ENCODE data around the gene HCRTR1. TPM values are rescaled to one million over a fixed set of nuclear protein-coding genes. Genes with fewer than 3 reads are reported as not detected.

Gene HCRTR1
- total and polyA plus RNA-seq, 10 of the 15 experiments (the other 5 are each of a cell fraction or from before 2014, with no cell fraction given) = not detected

- CTCF ChIA-PET = interaction anchor here (1.1 to 5.1 kb wide), 13 partner anchors 9 to 198 kb away, joined by 4 to 39 read pairs (median 6); partner anchors contain the start of gene HCRTR1
- SMC1A ChIA-PET (ENCODE audit: uncharacterized antibody, unreplicated experiment) = interaction anchor here (0.8 to 2.4 kb wide), 9 partner anchors 14 to 407 kb away, joined by 3 to 11 read pairs (median 3); no protein-coding TSS in a partner anchor
- DNase-seq (ENCODE audit: low read depth, low spot score) = no peak
- no peak for ATAC-seq
- in situ Hi-C loops (cut with MboI) (no loop called here), intact Hi-C loops (cut with micrococcal nuclease; ENCODE audit: unreplicated experiment) (no loop called here)
- Histone ChIP-seq H3K4me3 (no peak overlapping the region), H3K36me3 (ENCODE audit: control insufficient read depth in 2 of 2, insufficient read depth in 2 of 2, low read length in 1 of 2) (no peaks in the 10 kb centered on the region), H4K20me1 (ENCODE audit: control insufficient read depth, insufficient read depth) (no peaks in the 10 kb centered on the region), H3K27me3 (replicated peaks in 1 of 2; ENCODE audit: control insufficient read depth in 2 of 2, insufficient read depth in 2 of 2, low read length in 1 of 2) (no peaks in the 10 kb centered on the region; a peak in 1 of 4 replicates), H3K9me3 (replicated peaks; ENCODE audit: control insufficient read depth, insufficient read depth, low read length) (no peaks in the 10 kb centered on the region), H3K27ac (ENCODE audit: control insufficient read depth, insufficient read depth) (no peak overlapping the region), H3K4me2 (ENCODE audit: control insufficient read depth, insufficient read depth) (no peak overlapping the region), H3K79me2 (ENCODE audit: control insufficient read depth, insufficient read depth, low read length) (no peaks in the 10 kb centered on the region), H2AFZ (ENCODE audit: control insufficient read depth, low read depth, low read length) (no peak overlapping the region), H3K4me1 (ENCODE audit: control insufficient read depth, insufficient read depth, low read length) (no peaks in the 10 kb centered on the region; the same call in 1 of the 2 replicates), H3K9ac (ENCODE audit: control insufficient read depth, insufficient read depth, low read length) (no peak overlapping the region)
- BruUV-seq (replicated peaks) = no TSS peak
- POLR2A ChIA-PET = interaction anchor here (0.5 to 0.9 kb wide), 2 partner anchors 8 to 802 kb away, joined by 4 to 5 read pairs; no protein-coding TSS in a partner anchor
- FAIRE-seq = no peak
- RAD21 ChIA-PET (ENCODE audit: unreplicated experiment) = interaction anchor here (0.9 to 3.4 kb wide), 3 partner anchors 26 to 197 kb away, joined by 3 to 13 read pairs (median 4); no protein-coding TSS in a partner anchor
- TF ChIP-seq CUX1 (IDR thresholded peaks at IDR 0.05; ENCODE audit: insufficient replicate concordance, low read depth, low read length) (no peak), IRF3 (IDR thresholded peaks at IDR 0.05) (no peak), BHLHE40 (IDR thresholded peaks at IDR 0.05; ENCODE audit: borderline replicate concordance in 1 of 2, low read depth in 2 of 2, low read length in 1 of 2) (no peak), YY1 (IDR thresholded peaks at IDR 0.05; ENCODE audit: low read depth, low read length) (no peak), NFXL1 (IDR thresholded peaks at IDR 0.05; ENCODE audit: borderline replicate concordance) (no peak), KLF5 (IDR thresholded peaks at IDR 0.05; ENCODE audit: partially characterized antibody) (no peak), DPF2 (IDR thresholded peaks at IDR 0.05) (no peak), IKZF2 (IDR thresholded peaks at IDR 0.05) (no peak), SRF (IDR thresholded peaks at IDR 0.05; ENCODE audit: low read depth in 2 of 2, low read length in 2 of 2) (no peak), BCLAF1 (IDR thresholded peaks at IDR 0.05) (no peak), RAD51 (IDR thresholded peaks at IDR 0.05) (no peak), NFIC (IDR thresholded peaks at IDR 0.05; ENCODE audit: low read depth, low read length) (no peak), SPI1 (IDR thresholded peaks at IDR 0.05; ENCODE audit: borderline replicate concordance, insufficient read depth, low read depth, low read length) (no peak), ZBED1 (IDR thresholded peaks at IDR 0.05; ENCODE audit: borderline replicate concordance) (no peak), ZNF24 (IDR thresholded peaks at IDR 0.05) (no peak), ESRRA (IDR thresholded peaks at IDR 0.05; ENCODE audit: low read length) (no peak), STAT1 (conservative IDR thresholded peaks at IDR 0.05) (no peak)
Measured at GRCh38 chr1:31592132-31592531, 25.4 kb upstream of the HCRTR1 start.
